ENCODE measurements around the gene DMAC2.

The DMAC2 gene

DNA sequence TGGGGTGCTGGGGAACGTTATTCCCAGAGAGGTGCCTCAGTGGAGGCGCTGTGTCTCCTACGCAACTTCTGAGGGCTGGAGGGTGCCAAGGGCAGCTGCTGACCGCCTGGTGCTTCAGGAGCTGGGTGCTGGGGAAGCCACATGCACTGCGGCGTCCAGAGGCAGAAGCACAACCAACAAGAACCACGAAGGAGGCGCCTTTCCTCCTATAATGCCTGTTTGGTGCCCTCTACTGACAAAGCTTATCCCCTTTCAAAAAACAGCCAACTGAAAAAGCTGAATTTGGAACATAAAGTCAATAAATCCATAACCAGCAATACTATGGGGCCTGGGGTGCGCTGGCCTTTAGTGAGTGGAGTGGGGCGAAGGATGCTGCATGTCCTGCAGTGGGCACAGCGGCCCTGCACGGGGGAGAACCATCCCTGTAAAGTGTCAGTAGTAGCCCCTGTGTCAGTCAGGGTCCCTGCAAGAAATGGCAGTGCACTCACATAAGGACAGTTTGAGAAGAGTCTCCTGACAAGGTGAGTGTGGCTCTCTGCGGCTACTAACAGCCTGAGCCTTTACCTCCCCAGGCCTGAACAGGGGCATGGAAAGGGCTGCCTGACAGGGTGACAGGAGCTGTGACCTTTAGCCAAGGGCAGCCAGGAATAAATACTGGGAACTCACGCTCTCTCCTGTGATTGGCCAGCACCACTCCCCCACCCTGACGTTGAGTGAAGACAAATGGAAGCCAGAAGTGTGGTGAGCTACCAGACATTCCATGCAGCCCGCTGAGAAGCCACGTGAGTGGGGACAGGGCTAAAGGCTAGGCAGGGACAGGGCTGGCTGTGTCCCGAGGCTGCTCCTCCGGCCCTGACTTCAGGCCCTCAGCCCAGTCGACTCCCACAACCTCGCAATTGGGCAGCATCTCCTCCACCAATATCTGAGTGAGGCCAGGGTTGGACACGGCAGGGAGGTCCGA, 8.0 kb downstream of the DMAC2 start:
- no peak for TF ChIP-seq Cebpa-rat (IDR thresholded peaks at IDR 0.05)
- Histone ChIP-seq H4K20me1 (peaks cover 9% of the 10 kb centered on the region; the same call in 1 of the 2 replicates), H3K4me1 (peaks cover 53% of the 10 kb centered on the region), H3K27me3 (no peaks in the 10 kb centered on the region), H3K36me3 (peaks cover 47% of the 10 kb centered on the region), H3K27ac (peak overlapping the region; percentile 70), H3K9me3 (no peaks in the 10 kb centered on the region), H3K4me2 (peak overlapping the region; percentile 43), H3K4me3 (no peak overlapping the region), H3K9ac (peak overlapping the region; percentile 0; the same call in 1 of the 2 replicates)

DNA sequence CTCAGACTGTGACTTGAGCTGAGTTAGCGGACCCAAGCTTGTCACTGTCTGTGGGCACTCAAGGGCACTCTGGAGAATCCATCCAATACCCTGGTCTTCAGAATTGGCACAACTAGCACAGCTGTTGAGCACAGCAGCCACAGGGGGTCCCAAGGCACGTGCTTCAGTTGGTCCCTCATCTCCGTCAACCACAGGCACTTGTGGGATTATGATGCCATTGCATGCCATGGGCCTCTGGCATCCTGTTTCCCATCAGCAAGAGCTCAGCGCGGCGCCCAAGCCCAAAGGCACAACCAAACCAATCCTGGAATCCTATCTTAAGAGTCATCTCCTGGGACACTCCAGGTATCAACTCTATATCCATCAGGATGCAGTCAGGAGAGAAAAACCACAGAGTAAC, 8.8 kb downstream of the DMAC2 start:
- TF ChIP-seq Cebpa-rat (IDR thresholded peaks at IDR 0.05): no peak
- H3K4me1 ChIP-seq: peaks cover 56% of the 10 kb centered on the region
- peaks cover 46% of the 10 kb centered on the region for H3K36me3 ChIP-seq
- no peaks in the 10 kb centered on the region for H3K27me3 ChIP-seq
- H3K4me2 ChIP-seq: peak overlapping the region; percentile 43
- H3K4me3 ChIP-seq: no peak overlapping the region
- peaks cover 9% of the 10 kb centered on the region; the same call in 1 of the 2 replicates for H4K20me1 ChIP-seq
- H3K27ac ChIP-seq: peak overlapping the region; percentile 70
- peak overlapping the region; percentile 0; the same call in 1 of the 2 replicates for H3K9ac ChIP-seq
- no peaks in the 10 kb centered on the region for H3K9me3 ChIP-seq

DNA sequence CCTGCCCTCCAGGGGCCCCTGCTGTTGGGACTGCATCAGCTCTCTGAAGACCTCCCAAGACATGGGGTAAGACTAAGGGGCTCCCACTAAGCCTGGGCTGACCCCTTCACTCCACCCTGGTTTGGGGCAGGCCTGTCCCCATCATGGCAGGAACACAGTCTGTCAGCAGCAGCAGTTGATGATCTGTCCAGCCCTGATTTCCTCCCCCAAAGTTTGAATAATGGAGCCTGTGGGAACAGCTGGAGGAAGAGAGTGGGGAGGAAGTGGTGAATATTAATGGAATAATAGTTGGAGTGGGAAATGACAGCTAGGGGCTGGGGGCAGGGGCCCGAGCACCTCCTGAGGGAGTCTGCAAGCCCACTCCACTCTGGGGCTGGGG, 11.2 kb downstream of the DMAC2 start:
- Histone ChIP-seq H3K27ac (peak overlapping the region; percentile 80), H3K9ac (peak overlapping the region; percentile 69), H4K20me1 (peaks cover 9% of the 10 kb centered on the region; the same call in 1 of the 2 replicates), H3K4me1 (peaks cover 47% of the 10 kb centered on the region), H3K36me3 (peaks cover 65% of the 10 kb centered on the region), H3K4me3 (peak overlapping the region; percentile 56), H3K9me3 (no peaks in the 10 kb centered on the region), H3K4me2 (peak overlapping the region; percentile 87), H3K27me3 (no peaks in the 10 kb centered on the region)
- TF ChIP-seq Cebpa-rat (IDR thresholded peaks at IDR 0.05): no peak

DNA sequence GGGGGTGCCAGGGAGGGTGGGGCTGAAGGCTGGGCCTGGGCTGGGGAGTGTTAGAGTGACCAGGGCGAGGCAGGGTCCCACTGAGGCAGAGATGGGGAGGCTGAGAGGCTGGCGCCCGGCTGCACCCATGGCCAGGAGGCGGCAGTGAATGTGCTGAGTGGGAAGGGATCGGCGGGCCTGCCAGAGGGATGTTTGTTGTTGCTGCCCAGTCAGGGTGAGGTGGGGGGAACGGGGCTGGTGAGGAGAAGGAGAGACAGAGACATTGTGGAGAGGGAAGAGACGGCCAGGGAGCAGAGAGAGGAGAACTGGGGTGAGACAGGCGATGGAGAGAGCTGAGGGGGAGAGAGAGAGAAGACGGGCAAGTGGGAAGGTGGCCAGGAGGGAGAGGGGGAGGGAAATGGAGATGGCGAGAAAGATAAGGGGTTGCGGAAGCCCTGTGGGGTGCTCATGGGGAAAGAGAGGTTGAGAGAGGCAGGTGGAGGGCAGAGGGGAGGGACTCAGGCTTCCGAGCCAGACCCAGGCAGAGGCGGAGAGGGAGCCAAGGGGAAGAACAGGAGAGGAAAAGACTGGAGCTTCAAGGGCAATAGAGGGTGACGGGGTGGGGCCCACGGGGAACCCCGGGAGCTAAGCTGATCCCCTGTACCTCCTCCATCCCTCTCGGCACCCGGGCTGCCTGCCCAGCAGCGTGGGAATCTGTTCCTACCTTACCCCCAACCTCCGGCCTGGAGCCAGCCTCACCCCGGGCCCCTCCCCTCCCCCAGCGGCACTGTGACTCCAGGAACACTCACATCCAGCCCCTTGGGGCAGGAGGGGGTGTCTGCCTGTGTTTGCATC, 11.8 kb downstream of the DMAC2 start:
- peak overlapping the region; percentile 56 for H3K4me3 ChIP-seq
- H3K27me3 ChIP-seq: no peaks in the 10 kb centered on the region
- H3K4me1 ChIP-seq: peaks cover 47% of the 10 kb centered on the region
- no peaks in the 10 kb centered on the region for H3K9me3 ChIP-seq
- peak overlapping the region; percentile 69 for H3K9ac ChIP-seq
- peak overlapping the region; percentile 87 for H3K4me2 ChIP-seq
- peaks cover 65% of the 10 kb centered on the region for H3K36me3 ChIP-seq
- peak overlapping the region; percentile 80 for H3K27ac ChIP-seq
- no peak for TF ChIP-seq Cebpa-rat (IDR thresholded peaks at IDR 0.05)
- H4K20me1 ChIP-seq: peaks cover 9% of the 10 kb centered on the region; the same call in 1 of the 2 replicates

DNA sequence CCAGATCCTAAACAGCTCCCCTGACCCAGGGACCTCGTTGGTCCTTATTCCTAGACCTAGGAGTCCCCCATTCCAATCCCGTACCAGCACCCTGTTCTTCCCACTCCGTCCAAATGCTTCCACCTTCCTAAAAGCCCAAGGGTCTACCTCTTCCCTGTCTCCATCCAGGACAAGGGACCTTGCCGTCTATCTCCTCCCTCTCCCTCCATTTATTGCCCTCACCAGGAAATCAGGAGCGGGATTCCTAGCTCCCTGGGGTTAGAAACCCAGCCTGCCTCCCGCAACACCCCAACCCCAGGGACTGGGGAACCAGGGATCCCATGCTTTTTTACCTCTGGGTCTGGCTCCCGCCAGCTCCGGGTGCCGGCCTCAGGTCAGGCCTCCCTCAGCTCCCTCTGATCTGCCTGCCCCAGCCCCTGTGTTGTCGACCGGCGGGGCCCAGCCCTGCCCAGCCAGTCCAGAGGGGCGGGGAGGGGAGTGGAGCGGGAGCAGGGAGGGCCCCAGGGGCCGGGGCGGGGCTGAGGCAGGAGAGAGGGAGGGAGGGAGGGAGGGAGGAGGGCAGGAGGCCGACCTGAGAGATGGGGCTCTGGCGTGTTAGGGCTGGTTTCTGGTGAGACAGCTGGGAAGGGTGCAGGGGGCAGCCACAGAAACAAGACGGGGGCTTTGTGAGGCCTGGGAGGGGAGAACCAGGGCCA, 12.6 kb downstream of the DMAC2 start, which contains the start of gene B3GNT8:
TSS of gene B3GNT8 (minus strand) at position 423 of the 695 bp plus-strand sequence. CDS start 596 bp downstream, outside the sequence.
- H3K4me3 ChIP-seq: peak within 1 kb of the TSS; percentile 56

DNA sequence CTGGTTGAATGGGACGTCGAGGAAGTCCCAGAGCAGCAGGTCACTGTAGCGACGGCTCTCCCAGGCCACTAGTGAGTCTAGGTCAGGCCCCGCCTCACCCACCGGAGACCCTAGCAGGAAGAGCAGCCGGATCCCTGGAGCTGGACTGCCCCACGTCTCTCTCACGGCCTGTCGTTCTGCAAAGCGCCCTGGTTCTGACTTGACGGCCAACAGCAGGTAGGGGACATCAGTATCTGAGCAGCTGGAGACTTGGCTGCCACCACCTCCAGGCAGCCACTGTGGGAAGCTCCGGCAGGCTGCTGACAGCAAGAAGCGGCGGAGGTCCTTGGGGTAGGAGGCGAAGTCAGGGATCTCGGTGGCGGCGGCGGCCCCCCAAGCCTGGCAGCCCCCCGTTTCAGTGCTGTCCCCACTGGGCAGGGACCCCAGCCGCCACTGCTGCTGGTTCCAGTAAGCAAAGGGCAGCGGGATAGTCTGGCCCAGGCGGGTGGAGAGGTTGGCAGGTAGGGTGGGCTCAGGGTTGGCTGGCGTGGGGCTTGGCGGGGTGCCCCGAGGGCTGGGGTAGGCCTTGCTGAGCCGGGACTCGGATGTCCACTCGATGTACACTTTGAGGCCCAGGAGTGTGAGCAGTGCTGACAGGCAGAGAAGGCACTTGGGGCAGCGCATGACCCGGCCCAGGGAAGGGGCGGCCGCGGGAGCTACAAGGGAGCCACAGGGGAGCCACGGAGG, 13.4 kb downstream of the DMAC2 start:
- TF ChIP-seq Cebpa-rat (IDR thresholded peaks at IDR 0.05): no peak

More for the DNA sequence above, 12.6 kb downstream of the DMAC2 start, which contains the start of gene B3GNT8:
- Histone ChIP-seq H3K4me2 (peak within 1 kb of the TSS; percentile 87), H3K27me3 (no peaks in the 10 kb centered on the region), H3K9ac (peak within 1 kb of the TSS; percentile 69), H3K9me3 (no peaks in the 10 kb centered on the region), H3K27ac (peak within 1 kb of the TSS; percentile 80), H3K36me3 (peaks cover 65% of the 10 kb centered on the region), H3K4me1 (peaks cover 47% of the 10 kb centered on the region), H4K20me1 (peaks cover 9% of the 10 kb centered on the region; the same call in 1 of the 2 replicates)
- TF ChIP-seq Cebpa-rat (IDR thresholded peaks at IDR 0.05): no peak

DNA sequence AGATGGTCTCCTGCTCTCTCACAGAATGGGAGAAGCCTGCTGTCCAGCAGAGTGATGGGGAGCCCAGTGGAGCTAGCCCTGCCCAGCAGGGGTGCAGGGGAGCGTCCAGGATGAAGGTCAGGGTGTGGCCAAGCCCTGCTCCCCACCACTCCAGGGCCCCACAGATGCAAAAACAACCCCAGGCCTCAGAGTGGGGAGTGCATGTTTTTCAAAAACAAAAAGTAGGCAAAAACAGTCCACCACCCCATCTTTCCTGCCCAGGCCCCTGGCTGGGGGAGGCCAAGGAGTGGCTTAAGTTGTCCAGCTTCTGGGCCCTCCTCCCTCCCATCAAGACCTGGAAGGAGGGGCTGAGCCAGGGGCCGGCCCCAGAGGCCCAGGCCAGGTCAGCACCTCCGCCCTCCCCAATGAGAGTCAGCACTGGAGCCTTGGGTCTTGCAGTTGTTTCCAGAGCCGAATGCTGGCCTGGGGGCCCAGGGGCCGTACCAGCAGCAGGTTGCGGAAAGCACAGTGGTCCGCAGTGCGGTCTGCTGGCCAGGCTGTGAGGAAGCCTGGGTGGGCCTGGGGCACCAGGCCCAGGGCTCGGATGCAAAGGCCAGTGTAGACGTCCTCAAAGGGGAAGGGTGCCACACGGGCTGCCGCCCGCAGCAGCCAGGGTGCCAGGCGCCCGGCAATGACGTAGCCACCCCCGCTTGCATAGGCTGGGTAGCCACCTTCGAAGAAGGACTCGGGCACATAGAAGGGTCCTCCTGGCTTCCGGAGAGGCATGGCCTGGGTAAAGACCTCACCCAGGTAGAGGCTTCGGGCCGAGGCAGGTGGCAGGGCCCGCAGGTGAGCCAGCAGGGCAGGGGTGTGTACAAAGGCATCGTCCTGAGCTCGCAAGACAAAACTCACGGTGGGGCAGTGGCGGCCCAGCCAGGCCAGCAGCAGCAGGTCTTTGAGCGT, 14.3 kb downstream of the DMAC2 start:
- Histone ChIP-seq H3K4me3 (no peak overlapping the region), H3K9me3 (no peaks in the 10 kb centered on the region), H3K36me3 (peaks cover 72% of the 10 kb centered on the region), H4K20me1 (no peaks in the 10 kb centered on the region), H3K4me1 (peaks cover 42% of the 10 kb centered on the region), H3K9ac (no peak overlapping the region), H3K4me2 (no peak overlapping the region), H3K27me3 (no peaks in the 10 kb centered on the region), H3K27ac (no peak overlapping the region)
- TF ChIP-seq Cebpa-rat (IDR thresholded peaks at IDR 0.05): no peak

More for the DNA sequence above, 13.4 kb downstream of the DMAC2 start:
- no peaks in the 10 kb centered on the region for H3K27me3 ChIP-seq
- peak overlapping the region; percentile 87 for H3K4me2 ChIP-seq
- peaks cover 42% of the 10 kb centered on the region for H3K4me1 ChIP-seq
- H3K4me3 ChIP-seq: no peak overlapping the region
- H3K9me3 ChIP-seq: no peaks in the 10 kb centered on the region
- peaks cover 2% of the 10 kb centered on the region; the same call in 1 of the 2 replicates for H4K20me1 ChIP-seq
- peak overlapping the region; percentile 66 for H3K27ac ChIP-seq
- H3K36me3 ChIP-seq: peaks cover 67% of the 10 kb centered on the region
- H3K9ac ChIP-seq: peak overlapping the region; percentile 67; the same call in 1 of the 2 replicates
